Fibroblast of villous mesenchyme (primary cell): ENCODE measurements around the gene SLAMF7. TPM values are rescaled to one million over a fixed set of nuclear protein-coding genes. Genes with fewer than 3 reads are reported as not detected.
"Not testable (repeated sequence)": the region's sequence is repeated elsewhere in the genome, so short reads cannot be mapped to it uniquely, and the experiment has no call there.

Source experiments
- DNase-seq: peaks from one replicate; pipeline ENCODE4 v3.0.0-alpha.2; 2010; ENCODE audit warnings: low read depth
- H3K4me3 ChIP-seq: 2 replicates; pipeline ENCODE4 v1.5.1; 2011; ENCODE audit warnings: low read depth, mild to moderate bottlenecking, low read length
- total RNA-seq: library from RNA; depleted of rRNA; stranded (reverse); fragments of >200 nt; gene quantifications from 2 replicates; pipeline ENCODE4 v1.2.3, GENCODE V29; 2012
- TF ChIP-seq, protein P1 (sequence below): IDR thresholded peaks from 2 replicates; pipeline ENCODE4 v1.5.1; 2012; ENCODE audit warnings: low read depth, mild to moderate bottlenecking, low read length; ENCODE audit not compliant: insufficient read depth

The SLAMF7 gene
- total RNA-seq, 1 donor: not detected

DNA sequence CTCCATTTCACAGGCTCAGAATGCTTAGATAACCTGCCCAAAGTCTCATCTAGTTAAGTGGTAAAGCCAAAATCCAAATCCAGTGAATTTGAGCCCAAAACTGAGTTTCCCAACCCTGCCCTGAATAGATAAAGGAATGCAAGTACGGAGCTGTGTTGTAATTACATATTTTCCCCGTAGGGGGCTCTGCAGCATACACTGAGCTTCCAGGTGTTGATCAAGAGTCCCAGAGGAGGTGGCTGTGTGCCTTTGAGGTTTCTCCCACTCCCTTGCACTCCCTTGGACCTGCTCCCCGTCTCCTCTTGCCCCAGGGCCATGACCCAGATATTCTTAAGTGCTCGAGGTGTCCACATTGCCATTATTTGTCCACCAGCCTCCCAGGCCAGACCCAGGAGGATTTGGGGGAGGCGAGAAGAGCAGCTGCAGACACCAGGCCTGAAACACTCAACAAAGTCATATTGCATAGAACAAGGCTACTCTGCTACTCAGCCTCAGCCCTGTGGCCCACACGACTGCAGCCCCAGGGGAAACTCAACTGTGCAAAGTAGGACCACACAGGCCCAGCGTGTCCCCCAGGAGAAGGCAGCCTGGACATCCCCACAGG, 38.5 kb downstream of the SLAMF7 start:
- peak; percentile 4 for DNase-seq
- no peak overlapping the region for H3K4me3 ChIP-seq
- TF ChIP-seq, protein P1, sequence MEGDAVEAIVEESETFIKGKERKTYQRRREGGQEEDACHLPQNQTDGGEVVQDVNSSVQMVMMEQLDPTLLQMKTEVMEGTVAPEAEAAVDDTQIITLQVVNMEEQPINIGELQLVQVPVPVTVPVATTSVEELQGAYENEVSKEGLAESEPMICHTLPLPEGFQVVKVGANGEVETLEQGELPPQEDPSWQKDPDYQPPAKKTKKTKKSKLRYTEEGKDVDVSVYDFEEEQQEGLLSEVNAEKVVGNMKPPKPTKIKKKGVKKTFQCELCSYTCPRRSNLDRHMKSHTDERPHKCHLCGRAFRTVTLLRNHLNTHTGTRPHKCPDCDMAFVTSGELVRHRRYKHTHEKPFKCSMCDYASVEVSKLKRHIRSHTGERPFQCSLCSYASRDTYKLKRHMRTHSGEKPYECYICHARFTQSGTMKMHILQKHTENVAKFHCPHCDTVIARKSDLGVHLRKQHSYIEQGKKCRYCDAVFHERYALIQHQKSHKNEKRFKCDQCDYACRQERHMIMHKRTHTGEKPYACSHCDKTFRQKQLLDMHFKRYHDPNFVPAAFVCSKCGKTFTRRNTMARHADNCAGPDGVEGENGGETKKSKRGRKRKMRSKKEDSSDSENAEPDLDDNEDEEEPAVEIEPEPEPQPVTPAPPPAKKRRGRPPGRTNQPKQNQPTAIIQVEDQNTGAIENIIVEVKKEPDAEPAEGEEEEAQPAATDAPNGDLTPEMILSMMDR: peak; percentile 48

DNA sequence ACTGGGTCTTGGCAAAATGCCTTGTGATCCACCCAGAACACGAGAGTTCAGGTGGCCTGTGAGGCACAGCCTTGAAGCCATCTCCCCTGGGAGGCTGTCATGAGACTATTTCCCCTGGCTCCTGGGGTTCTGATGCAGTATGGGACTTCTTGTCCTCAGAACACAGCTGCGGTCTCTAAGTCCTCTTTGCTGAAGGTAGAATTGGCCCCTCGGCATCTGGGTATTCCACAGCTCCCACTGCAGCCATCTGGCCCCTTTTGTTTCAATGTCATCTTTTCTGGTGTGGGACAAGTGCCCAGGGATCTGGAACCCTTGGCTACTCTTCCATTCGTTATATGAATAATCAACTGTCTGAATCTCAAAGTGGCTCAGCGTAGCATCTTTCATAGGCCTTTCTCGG, 39.9 kb downstream of the SLAMF7 start:
- H3K4me3 ChIP-seq: no peak overlapping the region
- no peak for DNase-seq
- TF ChIP-seq, protein P1: no peak

DNA sequence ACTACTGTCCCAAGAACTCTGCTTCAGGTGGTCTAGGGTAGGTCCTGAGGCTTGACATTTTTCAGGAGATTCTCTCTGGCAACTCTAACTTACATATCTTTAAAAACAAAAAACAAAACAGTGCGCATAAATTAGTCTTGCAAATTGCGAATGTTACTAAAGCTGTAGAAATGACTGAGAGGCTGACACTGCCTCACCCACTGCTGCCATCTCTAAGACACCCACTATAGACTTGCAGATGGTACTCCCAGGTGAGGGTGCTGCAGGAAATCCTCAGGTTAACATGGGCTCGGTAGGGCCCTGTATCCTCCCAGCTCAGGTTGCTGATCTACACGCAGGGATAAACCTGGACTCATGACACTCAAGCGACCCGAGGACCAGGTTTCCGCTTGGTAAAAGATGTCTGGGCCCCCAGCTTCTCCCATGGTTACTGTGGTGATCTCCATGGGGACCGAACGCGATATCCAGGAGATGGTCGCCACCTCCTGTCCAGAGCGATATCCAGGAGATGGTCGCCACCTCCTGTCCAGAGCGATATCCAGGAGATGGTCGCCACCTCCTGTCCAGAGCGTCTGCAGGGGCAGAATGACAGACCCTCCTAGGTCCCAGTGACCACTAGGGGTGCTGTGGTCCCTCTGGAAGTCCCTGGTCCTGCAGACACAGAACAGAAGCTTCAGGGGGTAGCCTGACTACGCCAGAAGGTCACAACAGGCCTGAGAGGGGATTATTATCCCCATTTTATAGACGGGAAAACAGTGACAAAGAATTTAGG, 40.8 kb downstream of the SLAMF7 start:
- TF ChIP-seq, protein P1: peak; percentile 45
- no peak overlapping the region for H3K4me3 ChIP-seq
- no peak for DNase-seq

DNA sequence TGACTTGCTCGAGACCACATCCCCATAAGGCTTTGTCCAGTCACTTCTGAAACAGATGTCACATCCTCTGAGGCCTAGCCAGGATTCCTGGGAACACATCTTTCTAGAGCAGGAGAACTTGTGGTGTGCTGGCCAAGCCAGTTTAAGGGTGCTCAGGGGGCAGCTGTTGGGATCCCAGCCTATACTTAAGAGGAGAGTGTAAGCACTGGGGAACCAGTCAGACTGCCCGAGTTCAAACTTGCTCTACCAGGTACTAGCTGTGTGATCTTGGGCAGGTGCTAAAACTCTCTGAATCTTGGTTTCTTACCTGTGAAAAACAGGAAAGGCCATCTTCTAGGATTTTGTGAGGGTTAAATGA, 41.3 kb downstream of the SLAMF7 start:
- DNase-seq: no peak
- no peak overlapping the region for H3K4me3 ChIP-seq
- TF ChIP-seq, protein P1: no peak

DNA sequence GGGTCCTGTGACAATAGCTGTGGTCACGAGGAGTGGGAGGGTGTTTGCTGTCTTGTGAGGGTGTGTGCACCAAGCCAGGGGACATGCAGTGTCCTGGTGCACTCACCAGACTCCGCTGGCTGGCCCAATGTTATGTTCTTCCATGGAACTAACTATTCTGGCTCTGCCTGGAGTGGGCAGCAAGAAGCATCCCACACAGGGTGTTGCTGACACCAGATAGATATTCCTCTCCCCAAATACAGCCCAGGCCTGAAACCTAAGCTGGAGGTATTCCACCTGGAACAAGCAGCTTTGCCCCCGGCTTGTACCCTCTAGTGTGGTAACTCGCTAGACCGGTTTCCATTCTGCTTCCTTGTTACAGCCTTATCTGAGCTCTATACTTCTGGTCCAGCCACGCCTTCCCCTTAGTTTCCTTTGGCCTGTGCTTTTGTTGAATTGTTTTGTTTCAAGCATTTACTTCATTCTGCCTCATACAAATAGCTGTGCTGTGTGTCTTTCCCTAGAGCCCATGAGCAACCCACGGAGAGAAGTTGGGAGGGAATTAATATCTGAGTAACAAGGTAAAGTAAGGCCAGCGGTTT, 42.2 kb downstream of the SLAMF7 start:
- no peak for DNase-seq
- TF ChIP-seq, protein P1: no peak
- no peak overlapping the region for H3K4me3 ChIP-seq

DNA sequence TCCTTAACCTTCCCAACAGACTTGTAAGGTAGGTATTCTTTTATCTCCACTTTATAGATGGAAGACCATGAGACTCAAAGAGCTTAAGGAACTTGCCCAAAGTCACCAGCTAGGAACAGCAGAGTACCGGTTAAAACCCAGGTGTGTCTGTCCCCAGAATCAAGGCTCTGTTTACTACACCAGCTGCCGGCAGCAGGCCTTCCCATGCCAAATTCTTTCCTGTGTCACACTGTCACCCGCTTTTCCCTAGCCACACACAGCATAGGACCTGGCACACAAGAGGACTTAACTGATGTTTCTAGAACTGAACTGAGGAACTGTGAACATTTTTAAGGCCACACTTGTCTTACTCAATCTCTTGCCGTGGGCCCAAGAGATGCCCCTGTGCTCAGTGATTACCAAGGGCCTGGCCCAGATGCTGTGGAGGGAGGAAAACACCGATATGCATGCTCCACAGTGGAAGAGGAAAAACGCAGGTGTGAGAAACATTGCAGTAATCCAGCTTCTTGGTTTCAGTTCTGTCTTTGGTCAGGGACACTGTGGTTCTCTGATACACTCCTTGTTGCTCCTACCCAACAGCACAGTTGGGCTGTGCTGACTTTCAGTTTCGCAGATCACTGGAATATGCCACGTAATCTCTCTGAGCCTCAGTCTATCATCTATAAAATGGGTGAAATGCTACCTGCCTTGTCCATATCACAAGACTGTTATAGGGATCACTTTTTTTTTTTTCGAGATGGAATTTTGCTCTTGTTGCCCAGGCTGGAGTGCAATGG, 43.1 kb downstream of the SLAMF7 start:
- no peak overlapping the region for H3K4me3 ChIP-seq
- TF ChIP-seq, protein P1: no peak
- DNase-seq: no peak

DNA sequence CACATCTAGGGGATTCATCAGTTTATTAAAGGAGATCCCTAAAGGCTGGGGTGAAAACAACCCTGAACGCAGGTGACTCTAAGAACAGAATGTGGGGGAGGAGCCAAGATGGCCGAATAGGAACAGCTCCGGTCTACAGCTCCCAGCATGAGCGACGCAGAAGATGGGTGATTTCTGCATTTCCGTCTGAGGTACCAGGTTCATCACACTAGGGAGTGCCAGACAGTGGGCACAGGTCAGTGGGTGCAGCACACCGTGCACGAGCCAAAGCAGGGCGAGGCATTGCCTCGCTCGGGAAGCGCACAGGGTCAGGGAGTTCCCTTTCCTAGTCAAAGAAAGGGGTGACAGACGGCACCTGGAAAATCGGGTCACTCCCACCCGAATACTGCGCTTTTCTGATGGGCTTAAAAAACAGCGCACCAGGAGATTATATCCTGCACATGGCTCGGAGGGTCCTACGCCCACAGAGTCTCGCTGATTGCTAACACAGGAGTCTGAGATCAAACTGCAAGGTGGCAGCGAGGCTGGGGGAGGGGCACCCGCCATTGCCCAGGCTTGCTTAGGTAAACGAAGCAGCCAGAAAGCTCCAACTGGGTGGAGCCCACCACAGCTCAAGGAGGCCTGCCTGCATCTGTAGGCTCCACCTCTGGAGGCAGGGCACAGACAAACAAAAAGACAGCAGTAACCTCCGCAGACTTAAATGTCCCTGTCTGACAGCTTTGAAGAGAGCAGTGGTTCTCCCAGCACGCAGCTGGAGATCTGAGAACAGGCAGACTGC, 44.1 kb downstream of the SLAMF7 start:
- DNase-seq, H3K4me3 ChIP-seq: not testable (repeated sequence)
